Stimulated activated CD4-positive, alpha-beta T cell treated with anti-CD3 and anti-CD28 coated beads, Interleukin-2, amount 100 ng/mL, for 4 hours (primary cell): ENCODE measurements around the gene AOAH.
"Not testable (repeated sequence)": the region's sequence is repeated elsewhere in the genome, so short reads cannot be mapped to it uniquely, and the experiment has no call there.

Experiments used
- DNase-seq: peaks from one replicate; pipeline ENCODE4 v3.0.0-alpha.2; 2020; ENCODE audit warnings: low read depth

AOAH gene

GRCh38 chr7:36736899-36737211 lies 12.6 kb upstream of the AOAH start:
- DNase-seq, result no peak

DNA sequence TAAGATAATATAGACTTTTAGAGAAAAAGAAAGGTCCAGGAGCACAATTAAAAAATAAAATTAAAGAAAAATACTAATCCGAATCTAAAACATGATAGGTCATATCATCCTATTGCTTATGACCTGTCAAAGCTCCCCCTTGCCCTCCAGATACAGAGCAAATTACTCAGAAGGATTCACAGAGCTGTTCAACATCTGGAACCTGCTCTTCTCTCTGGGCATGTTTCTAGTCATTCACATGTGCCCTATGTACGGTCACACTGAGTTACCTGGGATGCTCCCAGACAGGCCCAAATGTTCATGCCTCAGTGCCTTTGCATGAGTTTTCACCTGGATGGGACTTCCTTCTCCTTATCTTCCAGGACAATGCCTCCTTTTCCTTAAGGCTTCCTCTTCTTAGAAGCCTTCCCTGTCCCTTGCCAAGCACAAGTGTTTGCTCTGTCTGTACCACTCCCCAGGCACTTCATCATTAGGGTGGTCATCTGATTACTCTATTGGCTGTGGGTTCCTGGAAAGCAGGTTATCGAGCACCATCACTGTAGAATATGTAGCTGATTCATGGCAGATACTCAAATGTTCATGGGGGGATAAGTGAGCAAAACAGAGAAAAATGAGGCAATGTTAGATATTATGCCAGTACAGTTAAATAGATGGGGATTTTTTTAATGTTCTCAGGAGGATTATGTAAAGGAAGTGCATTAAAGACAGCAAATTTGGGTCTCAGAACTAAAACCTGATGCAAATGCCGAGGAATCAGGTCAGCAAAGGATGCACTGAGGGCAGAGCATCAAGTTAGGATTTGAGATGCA lies 12.0 kb upstream of the AOAH start:
- no peak for DNase-seq

DNA sequence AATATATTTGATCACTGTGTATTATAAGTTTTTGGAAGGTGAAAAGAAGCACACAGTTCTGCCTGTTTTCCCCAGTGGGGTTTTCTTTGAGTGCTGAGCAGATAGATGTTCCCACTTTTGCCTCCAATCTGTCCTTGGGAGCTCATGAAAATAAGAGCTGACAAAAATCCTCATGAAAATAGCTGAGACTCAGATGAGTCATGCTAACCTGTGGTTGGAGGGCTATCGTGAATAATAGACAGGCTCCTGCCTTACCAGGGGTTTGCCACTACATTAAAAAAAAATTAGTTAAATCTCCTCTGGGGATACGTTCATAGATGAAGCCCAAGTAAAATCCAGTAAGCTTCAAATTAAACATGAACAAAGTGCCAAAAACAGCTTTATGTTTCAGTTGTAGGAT lies 10.9 kb upstream of the AOAH start:
- DNase-seq, result no peak

GRCh38 chr7:36734731-36735130 lies 10.4 kb upstream of the AOAH start:
- no peak for DNase-seq

DNA sequence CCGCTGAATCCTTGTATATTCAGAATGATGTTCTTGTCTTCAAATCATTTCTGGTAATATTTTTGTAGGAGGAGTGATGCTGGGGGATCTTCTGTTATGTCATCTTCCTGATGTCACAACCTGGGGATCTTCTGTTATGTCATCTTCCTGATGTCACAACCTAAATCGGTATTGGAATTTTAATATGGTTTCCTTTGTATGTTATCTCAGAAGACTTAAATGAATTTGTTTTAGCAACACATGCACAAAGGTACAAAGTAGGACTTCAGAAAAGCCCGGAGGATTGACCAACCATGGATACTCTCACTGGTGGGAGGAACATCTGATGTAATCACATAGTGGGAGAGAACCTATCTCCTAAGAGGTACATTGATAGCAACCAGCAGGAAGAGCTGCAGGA lies 9.1 kb upstream of the AOAH start:
- no peak for DNase-seq

- DNase-seq, result no peak
Observed at GRCh38 chr7:36732806-36733205, 8.5 kb upstream of the AOAH start.

DNA sequence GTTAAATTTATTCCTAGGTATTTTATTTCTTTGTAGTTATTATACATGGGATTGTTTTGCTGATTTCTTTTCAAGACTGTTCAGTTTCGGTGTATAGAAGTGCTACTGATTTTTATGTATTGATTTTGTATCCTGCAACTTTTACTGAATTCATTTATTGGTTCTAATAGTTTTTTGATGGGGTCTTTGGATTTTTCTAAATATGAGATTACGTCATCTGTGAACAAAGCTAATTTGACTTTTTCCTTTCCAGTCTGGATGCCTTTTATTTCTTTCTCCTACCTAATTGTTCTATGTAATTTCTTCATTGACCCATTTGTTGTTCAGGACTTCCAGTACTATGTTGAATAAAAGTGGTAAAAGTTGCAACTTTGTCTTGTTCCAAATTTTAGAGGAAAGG lies 5.8 kb upstream of the AOAH start:
- DNase-seq, result no peak

- no peak for DNase-seq
Observed at GRCh38 chr7:36728143-36728542, 3.8 kb upstream of the AOAH start.

DNA sequence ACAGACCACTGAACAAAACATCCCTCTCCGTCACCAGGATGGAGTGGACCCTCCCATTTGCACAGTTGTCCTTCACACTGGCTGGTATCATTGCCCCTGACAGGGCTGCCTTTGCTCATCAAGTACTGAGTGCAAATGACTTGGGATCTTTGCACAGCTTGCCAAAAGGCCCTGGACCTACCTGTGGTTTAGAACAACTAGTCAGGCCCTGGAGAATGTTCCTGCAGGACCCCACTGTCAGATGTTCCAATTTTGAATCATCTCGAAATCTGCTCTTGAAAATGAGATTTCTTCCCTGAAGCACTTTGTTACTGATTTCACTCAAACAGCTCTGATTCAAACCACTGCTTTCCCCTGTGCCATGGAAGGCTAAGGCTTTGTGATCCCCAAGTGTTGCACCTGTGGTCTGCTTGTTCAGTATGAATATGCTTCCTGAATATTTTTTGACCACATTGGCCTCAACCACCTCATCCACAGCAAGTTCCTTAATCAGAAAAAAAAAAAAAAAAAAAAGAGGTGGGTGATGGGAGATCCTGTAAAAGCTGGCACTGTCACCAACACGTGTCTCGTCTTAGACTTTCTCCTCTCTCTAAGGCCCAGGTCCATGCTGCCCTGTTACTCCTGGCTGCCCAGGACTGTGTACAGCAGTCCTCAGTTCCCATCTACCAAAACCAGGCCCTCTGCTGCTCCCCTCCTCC lies 2.7 kb upstream of the AOAH start:
- no peak for DNase-seq

- no peak for DNase-seq
Observed at GRCh38 chr7:36726311-36726710, 2.0 kb upstream of the AOAH start.

- DNase-seq, result no peak
Observed at GRCh38 chr7:36724996-36725395, 702 bp upstream of the AOAH start.

DNA sequence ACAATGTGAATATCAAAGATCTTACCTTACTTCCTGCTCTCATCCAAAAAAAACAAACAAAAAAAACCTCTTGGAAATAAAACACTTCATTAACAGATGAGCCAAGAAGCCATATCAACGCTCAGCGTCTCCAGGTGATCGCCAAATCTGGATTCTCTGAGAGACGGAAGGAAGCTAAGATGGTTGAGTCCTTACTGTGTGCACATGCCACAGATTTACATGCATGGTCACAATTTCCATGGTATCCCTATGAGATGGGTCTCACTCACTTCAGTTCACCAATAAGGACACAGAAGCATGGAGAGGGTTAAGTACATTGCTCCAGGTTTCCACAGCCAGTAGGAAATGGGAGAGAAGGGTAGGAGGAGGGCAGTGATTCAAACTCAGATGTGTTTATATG lies 1.0 kb downstream of the AOAH start:
- DNase-seq, result no peak

DNA sequence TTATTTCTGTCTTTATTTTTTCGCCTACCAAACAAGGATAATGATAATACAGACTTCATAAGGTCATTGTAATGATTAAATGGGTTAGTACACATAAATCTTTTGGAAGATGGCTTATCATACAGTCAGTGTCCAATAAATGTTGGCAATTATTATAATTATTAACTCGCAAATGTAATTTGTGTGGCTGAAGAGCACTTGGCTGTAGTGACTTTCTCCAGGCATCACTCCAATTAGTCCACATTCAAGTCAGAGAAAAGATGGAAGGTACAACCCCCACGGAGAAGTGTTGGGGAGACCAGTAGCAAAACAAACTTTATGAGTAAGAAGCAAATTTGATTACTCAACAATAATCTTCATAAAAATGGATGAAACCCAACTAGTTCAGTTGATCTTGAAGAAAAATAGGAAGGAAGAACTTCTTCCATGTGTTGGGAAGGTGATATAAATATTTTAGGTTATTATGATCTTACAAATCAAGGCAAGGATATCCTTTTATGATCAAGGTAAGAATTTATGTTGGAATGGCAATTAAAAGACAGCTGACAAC lies 5.1 kb downstream of the AOAH start:
- DNase-seq, result no peak

- DNase-seq, result no peak
Observed at GRCh38 chr7:36717586-36717985, 6.7 kb downstream of the AOAH start.

DNA sequence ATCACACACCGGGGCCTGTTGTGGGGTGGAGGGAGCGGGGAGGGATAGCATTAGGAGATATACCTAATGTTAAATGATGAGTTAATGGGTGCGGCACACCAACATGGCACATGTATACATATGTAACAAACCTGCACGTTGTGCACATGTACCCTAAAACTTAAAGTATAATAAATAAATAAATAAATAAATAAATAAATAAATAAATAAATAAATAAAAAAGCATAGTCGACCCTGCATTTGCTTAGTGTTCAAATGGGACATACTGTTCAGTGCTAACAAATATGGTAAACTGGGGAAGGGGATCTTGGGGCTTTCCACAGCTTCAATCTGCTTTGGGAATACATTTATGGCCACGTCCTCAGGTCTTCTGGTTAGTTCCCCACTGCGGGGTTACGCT lies 7.5 kb downstream of the AOAH start:
- DNase-seq, result not testable (repeated sequence)

DNA sequence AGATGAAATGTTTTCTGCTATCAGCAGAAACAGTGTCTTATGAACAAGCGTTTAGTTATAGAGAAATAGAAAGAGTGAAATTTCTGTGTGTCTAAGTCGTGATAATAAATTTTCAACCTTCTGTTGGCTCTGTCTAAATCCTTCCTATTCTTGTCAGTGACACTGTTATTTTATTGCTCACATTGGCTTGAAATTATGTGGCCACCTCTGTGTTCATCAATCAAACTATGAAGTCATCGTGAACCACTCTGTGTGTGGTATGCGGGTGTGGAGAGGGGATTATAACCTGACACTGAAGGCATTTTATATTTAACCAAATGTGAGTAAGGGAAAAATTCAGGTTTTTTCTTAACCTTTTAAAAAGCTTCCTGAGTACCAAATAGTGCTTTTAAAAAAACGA lies 12.3 kb downstream of the AOAH start:
- no peak for DNase-seq

- DNase-seq, result no peak
Observed at GRCh38 chr7:36711256-36711655, 13.0 kb downstream of the AOAH start.

DNA sequence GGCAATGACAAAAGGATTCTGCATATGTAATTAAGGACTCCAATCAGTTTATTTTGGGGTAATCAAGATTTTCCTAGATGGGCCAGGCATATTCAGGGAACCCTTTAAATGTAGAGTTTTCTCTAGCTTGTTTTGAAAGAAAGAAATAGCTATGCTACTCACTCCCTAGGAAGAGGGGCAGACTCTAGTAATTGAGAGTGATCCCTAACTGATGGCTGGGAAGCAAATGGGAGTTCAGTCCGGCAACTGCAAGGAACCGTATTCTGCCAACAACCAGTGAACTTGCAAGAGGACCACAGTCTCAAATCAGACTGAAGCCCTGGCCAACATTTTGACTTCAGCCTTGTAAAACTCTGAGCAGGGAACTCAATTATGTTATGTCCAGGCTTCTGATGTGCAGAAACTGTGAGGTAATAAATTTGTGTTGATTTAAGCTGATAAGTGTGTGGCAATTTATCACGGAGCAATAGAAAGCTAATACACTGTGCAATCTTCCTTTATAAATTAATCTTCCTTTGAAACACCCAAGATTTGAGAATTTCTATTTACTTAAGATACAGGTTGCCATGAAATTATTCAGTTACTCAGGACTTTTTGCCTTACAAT lies 14.0 kb downstream of the AOAH start:
- no peak for DNase-seq

DNA sequence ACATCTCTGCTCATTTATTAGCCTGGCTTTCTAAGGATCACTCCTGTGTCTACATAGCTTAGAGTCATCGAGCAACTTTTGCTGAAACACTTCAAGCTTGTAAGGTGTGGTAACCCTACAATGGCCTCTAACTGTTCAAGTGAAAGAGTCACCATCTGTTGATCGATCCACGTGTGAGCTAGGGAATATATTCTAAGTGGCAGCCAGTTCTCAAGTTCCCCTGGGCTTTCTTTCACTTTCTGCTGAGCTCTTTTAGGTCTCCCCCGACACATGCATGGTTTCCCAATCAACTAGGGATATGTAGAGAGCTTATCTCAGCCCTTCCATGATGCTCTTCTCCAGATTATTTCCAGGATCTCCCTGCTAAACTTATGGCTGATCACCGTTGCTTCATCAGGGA lies 15.5 kb downstream of the AOAH start:
- no peak for DNase-seq

DNA sequence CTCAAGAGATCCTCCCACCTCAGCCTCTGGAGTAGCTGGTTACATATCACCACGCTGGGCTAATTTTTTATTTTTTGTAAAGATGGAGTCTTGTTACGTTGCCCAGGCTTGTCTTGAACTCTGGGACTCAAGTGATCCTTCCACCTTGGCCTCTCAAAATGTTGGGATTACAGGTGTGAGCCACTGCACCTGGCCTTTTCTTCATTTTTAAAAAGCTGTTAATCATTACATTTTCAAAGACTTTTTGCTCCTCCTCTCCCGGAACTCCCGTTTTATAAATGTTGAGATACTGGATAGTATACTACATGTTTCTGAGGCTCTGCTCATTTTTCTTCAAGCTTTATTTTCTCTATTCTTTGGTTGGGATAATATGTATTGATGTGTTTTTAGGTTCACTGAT lies 16.4 kb downstream of the AOAH start:
- DNase-seq, result no peak

GRCh38 chr7:36707465-36707864 lies 16.8 kb downstream of the AOAH start:
- DNase-seq, result no peak

DNA sequence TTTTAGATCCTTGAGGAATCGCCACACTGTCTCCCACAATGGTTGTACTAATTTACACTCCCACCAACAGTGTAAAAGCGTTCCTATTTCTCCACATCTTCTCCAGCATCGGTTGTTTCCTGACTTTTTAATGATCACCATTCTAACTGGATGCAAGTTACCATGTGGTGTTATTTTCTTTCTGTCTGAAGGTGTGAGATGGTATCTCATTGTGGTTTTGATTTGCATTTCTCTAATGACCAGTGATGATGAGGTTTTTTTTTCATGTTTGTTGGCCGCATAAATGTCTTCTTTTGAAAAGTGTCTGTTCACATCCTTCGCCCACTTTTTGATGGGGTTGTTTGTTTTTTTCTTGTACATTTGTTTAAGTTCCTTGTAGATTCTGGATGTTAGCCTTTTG lies 20.4 kb downstream of the AOAH start:
- DNase-seq, result not testable (repeated sequence)

GRCh38 chr7:36692456-36692855 lies 31.8 kb downstream of the AOAH start:
- no peak for DNase-seq
